ENCODE data around the gene INO80.

The INO80 gene

DNA sequence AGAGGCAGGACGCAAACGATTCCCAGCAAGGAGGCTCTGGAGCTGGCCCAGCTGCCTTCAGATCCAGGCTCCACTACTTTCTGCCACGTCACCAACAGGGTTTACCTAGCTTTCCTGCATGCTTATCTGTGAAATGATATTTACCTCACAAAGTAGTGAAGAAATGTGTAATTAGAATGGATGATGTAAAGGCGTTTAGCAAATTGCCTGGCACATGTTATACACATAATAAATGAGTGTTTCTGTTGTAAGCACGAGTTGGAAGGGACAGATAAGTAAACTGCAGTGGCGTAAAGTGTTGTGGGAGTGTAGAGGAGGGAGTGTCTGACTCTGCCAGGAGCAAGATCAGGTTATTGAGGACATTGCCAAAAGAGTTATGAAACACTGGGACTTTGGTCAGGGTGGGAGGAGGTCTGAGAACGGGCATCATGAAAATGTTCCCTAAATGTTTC is 166.3 kb downstream of the INO80 start:
- POLR2A ChIA-PET: no interaction called here
- CTCF ChIA-PET: interaction anchor here (1.3 to 5.8 kb wide), 5 partner anchors 8 to 45 kb away, joined by 3 to 75 read pairs (median 3); partner anchors contain the start of gene DLL4
- no peak for DNase-seq (ENCODE audit: extremely low spot score)
- TF ChIP-seq, protein P1, sequence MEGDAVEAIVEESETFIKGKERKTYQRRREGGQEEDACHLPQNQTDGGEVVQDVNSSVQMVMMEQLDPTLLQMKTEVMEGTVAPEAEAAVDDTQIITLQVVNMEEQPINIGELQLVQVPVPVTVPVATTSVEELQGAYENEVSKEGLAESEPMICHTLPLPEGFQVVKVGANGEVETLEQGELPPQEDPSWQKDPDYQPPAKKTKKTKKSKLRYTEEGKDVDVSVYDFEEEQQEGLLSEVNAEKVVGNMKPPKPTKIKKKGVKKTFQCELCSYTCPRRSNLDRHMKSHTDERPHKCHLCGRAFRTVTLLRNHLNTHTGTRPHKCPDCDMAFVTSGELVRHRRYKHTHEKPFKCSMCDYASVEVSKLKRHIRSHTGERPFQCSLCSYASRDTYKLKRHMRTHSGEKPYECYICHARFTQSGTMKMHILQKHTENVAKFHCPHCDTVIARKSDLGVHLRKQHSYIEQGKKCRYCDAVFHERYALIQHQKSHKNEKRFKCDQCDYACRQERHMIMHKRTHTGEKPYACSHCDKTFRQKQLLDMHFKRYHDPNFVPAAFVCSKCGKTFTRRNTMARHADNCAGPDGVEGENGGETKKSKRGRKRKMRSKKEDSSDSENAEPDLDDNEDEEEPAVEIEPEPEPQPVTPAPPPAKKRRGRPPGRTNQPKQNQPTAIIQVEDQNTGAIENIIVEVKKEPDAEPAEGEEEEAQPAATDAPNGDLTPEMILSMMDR (IDR thresholded peaks at IDR 0.05; ENCODE audit: control extremely low read depth, extremely low read depth, low read depth, missing control alignments): no peak

DNA sequence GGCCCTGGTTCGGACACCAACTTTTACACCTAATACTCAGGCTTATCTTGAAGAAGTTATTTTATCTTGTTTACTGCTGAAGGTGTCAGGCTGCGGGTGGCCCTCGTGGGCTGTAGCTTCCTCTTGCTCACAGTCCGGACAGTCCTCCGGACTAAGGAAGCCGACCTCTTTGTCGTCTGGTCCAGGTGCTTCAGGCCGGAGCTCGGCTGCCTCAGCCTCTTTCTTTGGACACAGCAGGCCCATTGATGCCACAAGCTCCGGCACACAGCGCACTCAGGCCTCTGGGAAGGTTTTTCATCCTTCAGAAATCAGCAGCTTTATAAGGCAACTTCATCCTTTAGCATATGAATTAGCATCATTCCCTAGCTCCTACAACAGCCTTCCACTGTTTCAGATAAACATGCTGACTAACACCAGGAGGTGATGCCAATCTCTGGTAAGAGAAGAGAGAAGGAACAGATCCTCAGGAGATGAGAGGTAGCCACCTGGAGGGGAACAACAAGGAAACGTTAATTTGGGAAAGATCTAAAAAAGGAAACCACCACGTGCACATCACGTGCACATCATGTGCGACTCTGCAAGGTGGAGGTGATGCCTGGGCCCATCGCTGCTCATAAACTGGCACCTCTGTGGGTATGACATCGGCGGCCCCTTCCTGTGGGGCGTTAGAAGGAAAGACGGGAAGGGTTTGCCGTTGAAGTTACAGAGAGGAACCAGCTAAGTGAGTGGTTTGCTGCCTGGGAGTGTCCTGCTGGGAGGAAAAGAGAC is 167.2 kb downstream of the INO80 start:
- POLR2A ChIA-PET: no interaction called here
- TF ChIP-seq, protein P1 (IDR thresholded peaks at IDR 0.05; ENCODE audit: control extremely low read depth, extremely low read depth, low read depth, missing control alignments): no peak
- CTCF ChIA-PET: interaction anchor here (1.3 to 4.8 kb wide), 5 partner anchors 15 to 90 kb away, joined by 3 to 26 read pairs (median 3); partner anchors contain the start of gene DLL4
- no peak for DNase-seq (ENCODE audit: extremely low spot score)

DNA sequence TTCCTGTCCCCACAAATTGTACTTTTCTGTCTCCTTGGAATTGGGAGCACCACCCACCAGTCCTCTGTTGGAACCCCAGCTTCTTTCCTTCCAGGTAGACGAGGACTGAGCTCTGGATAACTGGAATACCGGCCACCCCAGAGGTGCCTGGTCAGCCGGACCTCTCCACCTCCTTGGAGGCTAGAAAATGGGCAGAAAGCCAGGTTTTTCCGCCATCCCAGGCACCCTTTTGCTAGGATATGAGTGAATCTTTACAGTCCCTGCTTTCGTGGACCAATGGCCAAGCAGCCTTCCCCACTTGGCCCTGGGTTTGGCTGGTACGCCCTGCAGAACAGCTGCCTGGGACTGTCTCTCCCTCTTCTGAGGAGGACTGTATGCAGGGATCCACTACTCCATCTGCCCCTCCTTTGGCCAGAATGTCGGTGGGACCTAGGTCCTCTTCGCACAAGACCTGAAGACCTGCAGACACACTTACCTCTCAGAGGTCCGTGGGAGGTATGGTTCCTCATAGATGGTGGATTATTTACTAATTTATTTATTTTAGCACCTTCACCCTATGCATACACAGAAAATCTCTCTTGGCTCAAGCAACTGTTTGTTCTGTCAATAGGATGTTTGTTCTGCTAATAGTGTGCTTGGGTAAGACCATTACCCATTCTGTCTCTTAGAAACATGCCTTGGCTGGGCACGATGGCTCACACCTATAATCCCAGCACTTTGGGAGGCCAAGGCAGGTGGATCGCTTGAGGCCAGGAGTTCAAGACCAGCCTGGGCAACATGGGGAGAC is 171.4 kb downstream of the INO80 start:
- TF ChIP-seq, protein P1 (IDR thresholded peaks at IDR 0.05; ENCODE audit: control extremely low read depth, extremely low read depth, low read depth, missing control alignments): no peak
- no peak for DNase-seq (ENCODE audit: extremely low spot score)
- CTCF ChIA-PET: interaction anchor here (0.9 to 4.8 kb wide), 5 partner anchors 10 to 240 kb away, joined by 3 to 26 read pairs (median 3); partner anchors contain the start of gene DLL4
- POLR2A ChIA-PET: no interaction called here

DNA sequence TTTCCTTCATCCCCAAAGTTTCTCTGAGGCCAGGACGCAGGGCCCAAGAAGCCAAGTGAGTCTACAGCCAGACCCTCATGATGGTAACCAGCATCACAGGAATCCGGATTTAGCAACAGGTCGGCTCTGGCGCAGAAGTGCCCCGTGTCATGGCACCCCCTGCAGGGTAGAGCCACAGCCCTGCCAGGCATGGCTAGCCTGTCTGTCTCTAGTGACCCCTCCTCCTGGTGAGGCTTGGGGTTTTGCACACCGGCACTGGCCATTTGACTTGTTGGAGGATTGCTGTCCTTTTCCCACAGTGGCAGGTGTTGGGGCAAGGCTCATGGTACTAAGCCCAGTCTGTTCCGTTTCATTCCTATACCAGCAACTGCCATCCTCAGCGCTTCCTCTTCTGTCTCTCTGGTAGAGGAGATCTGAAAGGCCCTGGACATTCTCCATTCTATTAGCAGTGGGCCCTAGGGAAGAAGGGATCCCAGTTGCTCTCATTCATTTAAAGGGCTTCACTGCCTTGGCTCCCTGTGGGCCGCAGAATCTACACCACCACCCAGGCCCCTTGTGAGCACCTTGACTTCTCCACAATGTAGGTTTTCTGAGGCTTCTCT is 172.2 kb downstream of the INO80 start:
- ChIA-PET POLR2A (no interaction called here), CTCF (interaction anchor here (1.8 to 5.4 kb wide), 7 partner anchors 9 to 74 kb away, joined by 5 to 167 read pairs (median 53); partner anchors contain the start of genes CHAC1 and DLL4)
- no peak for DNase-seq (ENCODE audit: extremely low spot score)
- TF ChIP-seq, protein P1 (IDR thresholded peaks at IDR 0.05; ENCODE audit: control extremely low read depth, extremely low read depth, low read depth, missing control alignments): no peak

DNA sequence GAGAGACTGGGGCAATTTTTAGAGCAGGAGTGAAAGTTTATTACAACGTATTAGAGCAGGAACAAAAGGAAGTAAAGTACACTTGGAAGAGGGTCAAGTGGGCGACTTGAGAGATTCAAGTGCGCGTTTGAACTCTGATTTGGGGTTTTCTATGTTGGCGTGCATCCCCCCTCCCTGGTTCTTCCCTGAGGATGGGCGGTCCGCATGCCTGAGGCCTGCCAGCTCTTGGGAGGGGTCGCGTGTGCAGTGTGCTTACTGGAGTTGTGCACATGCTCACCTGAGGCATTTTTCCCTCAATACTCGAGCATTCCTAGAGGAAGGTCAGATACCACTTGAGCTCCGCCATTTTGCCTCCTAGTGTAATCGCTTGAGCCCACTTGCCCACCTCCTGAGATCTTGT is 173.2 kb downstream of the INO80 start:
- POLR2A ChIA-PET: interaction anchor here (0.8 kb wide), 1 partner anchor 10 kb away, joined by 4 read pairs; the partner anchor contains the start of gene CHAC1
- TF ChIP-seq, protein P1 (IDR thresholded peaks at IDR 0.05; ENCODE audit: control extremely low read depth, extremely low read depth, low read depth, missing control alignments): no peak
- no peak for DNase-seq (ENCODE audit: extremely low spot score)
- CTCF ChIA-PET: interaction anchor here (0.7 to 5.4 kb wide), 28 partner anchors 10 to 479 kb away, joined by 3 to 167 read pairs (median 10); partner anchors contain the start of genes CHAC1, CHP1, DLL4 and EXD1

All from GM10248 (cell line).